ENCODE results near the gene TNNC1. TPM values are rescaled to one million over a fixed set of nuclear protein-coding genes. Genes with fewer than 3 reads are reported as not detected.

TNNC1 gene
- total and polyA plus RNA-seq, 2 of the 13 experiments (the other 11 are each of a cell fraction or from before 2014, with no cell fraction given) = 11.8 to 36.4 TPM

DNA sequence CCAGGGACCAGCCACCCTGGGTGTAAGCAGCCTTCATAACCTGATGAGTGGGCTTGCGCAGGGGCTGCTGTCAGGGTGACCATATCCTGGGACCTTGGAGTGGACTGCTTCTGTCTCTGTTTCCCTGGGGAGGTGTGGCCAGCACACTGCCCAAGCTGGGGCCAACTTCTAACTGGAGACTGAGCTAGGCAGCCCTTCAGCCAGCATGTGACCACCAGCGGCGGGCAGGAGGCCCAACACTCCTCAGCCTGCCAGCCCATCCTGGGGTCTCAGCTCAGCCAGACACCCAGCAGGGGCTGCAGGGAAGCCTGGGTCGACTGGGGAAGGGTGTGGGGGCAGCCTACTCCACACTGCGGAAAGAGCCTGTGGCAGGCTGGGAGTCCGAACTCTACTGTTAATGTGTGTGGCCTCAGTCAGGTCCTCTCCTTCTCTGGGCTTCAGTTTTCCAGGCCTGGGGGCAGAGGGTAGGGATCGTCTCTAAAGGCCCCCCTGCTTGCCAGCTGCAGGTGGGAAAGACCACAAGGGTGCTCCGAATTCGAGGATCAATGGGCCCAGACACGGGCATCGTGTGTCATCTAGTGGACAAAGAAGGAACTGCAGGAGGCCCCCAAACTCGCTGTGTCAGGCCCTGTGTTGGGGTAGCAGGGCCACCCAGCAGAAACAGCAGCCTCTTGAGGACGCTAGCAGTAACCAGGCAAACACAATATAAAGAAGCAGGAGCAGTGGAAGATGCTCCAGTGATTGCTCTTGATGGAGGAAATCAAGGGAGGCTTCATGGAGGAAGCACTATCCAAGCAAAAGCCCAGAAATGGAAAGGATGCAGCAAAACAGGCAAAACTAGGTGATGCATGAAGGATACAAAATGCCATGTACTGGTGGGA lies 7.0 kb downstream of the TNNC1 start (continued):
- TF ChIP-seq, protein P1, sequence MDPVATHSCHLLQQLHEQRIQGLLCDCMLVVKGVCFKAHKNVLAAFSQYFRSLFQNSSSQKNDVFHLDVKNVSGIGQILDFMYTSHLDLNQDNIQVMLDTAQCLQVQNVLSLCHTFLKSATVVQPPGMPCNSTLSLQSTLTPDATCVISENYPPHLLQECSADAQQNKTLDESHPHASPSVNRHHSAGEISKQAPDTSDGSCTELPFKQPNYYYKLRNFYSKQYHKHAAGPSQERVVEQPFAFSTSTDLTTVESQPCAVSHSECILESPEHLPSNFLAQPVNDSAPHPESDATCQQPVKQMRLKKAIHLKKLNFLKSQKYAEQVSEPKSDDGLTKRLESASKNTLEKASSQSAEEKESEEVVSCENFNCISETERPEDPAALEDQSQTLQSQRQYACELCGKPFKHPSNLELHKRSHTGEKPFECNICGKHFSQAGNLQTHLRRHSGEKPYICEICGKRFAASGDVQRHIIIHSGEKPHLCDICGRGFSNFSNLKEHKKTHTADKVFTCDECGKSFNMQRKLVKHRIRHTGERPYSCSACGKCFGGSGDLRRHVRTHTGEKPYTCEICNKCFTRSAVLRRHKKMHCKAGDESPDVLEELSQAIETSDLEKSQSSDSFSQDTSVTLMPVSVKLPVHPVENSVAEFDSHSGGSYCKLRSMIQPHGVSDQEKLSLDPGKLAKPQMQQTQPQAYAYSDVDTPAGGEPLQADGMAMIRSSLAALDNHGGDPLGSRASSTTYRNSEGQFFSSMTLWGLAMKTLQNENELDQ (CRISPR knock-in tag; IDR thresholded peaks at IDR 0.05; ENCODE audit: borderline replicate concordance) = no peak
- no peak for TF ChIP-seq GABPA (IDR thresholded peaks at IDR 0.05; ENCODE audit: low read depth, low read length)
- TF ChIP-seq GABPA (CRISPR knock-in tag; IDR thresholded peaks at IDR 0.05; ENCODE audit: low read depth) = no peak
- TF ChIP-seq ZKSCAN8 (CRISPR knock-in tag; IDR thresholded peaks at IDR 0.05; ENCODE audit: borderline replicate concordance) = 0 out of 2 replicates have a peak, but pooled peaks have one; percentile 32
- peak; percentile 38; the same call in 1 of the 2 replicates for TF ChIP-seq BCL6 (CRISPR knock-in tag; IDR thresholded peaks at IDR 0.05)
- TF ChIP-seq HMG20B (CRISPR knock-in tag; conservative IDR thresholded peaks at IDR 0.05) = no peak
- no peak for TF ChIP-seq ZNF431 (CRISPR knock-in tag; IDR thresholded peaks at IDR 0.05; ENCODE audit: borderline replicate concordance, low read depth)
- TF ChIP-seq, protein P2, sequence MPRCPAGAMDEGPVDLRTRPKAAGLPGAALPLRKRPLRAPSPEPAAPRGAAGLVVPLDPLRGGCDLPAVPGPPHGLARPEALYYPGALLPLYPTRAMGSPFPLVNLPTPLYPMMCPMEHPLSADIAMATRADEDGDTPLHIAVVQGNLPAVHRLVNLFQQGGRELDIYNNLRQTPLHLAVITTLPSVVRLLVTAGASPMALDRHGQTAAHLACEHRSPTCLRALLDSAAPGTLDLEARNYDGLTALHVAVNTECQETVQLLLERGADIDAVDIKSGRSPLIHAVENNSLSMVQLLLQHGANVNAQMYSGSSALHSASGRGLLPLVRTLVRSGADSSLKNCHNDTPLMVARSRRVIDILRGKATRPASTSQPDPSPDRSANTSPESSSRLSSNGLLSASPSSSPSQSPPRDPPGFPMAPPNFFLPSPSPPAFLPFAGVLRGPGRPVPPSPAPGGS (CRISPR knock-in tag; IDR thresholded peaks at IDR 0.05) = no peak
- no peak for TF ChIP-seq ZEB1 (IDR thresholded peaks at IDR 0.05; ENCODE audit: insufficient replicate concordance, low read depth)
- TF ChIP-seq, protein P3, sequence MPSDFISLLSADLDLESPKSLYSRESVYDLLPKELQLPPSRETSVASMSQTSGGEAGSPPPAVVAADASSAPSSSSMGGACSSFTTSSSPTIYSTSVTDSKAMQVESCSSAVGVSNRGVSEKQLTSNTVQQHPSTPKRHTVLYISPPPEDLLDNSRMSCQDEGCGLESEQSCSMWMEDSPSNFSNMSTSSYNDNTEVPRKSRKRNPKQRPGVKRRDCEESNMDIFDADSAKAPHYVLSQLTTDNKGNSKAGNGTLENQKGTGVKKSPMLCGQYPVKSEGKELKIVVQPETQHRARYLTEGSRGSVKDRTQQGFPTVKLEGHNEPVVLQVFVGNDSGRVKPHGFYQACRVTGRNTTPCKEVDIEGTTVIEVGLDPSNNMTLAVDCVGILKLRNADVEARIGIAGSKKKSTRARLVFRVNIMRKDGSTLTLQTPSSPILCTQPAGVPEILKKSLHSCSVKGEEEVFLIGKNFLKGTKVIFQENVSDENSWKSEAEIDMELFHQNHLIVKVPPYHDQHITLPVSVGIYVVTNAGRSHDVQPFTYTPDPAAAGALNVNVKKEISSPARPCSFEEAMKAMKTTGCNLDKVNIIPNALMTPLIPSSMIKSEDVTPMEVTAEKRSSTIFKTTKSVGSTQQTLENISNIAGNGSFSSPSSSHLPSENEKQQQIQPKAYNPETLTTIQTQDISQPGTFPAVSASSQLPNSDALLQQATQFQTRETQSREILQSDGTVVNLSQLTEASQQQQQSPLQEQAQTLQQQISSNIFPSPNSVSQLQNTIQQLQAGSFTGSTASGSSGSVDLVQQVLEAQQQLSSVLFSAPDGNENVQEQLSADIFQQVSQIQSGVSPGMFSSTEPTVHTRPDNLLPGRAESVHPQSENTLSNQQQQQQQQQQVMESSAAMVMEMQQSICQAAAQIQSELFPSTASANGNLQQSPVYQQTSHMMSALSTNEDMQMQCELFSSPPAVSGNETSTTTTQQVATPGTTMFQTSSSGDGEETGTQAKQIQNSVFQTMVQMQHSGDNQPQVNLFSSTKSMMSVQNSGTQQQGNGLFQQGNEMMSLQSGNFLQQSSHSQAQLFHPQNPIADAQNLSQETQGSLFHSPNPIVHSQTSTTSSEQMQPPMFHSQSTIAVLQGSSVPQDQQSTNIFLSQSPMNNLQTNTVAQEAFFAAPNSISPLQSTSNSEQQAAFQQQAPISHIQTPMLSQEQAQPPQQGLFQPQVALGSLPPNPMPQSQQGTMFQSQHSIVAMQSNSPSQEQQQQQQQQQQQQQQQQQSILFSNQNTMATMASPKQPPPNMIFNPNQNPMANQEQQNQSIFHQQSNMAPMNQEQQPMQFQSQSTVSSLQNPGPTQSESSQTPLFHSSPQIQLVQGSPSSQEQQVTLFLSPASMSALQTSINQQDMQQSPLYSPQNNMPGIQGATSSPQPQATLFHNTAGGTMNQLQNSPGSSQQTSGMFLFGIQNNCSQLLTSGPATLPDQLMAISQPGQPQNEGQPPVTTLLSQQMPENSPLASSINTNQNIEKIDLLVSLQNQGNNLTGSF (CRISPR knock-in tag; IDR thresholded peaks at IDR 0.05) = no peak
- TF ChIP-seq ZNF878 (CRISPR knock-in tag; IDR thresholded peaks at IDR 0.05) = no peak
- TF ChIP-seq ZNF451 (CRISPR knock-in tag; IDR thresholded peaks at IDR 0.05) = no peak
- TF ChIP-seq KLF13 (CRISPR knock-in tag; IDR thresholded peaks at IDR 0.05) = peak; percentile 63; the same call in 1 of the 2 replicates
- TF ChIP-seq JARID2 (CRISPR knock-in tag; IDR thresholded peaks at IDR 0.05; ENCODE audit: insufficient replicate concordance) = no peak
- TF ChIP-seq ZNF672 (CRISPR knock-in tag; IDR thresholded peaks at IDR 0.05) = no peak
- TF ChIP-seq ZFP1 (CRISPR knock-in tag; IDR thresholded peaks at IDR 0.05) = no peak
- no peak for TF ChIP-seq RFXAP (CRISPR knock-in tag; IDR thresholded peaks at IDR 0.05; ENCODE audit: borderline replicate concordance)
- no peak for TF ChIP-seq ZBTB38 (CRISPR knock-in tag; IDR thresholded peaks at IDR 0.05)
- 0 out of 2 replicates have a peak, but pooled peaks have one; percentile 19 for TF ChIP-seq YEATS2 (CRISPR knock-in tag; IDR thresholded peaks at IDR 0.05; ENCODE audit: borderline replicate concordance)
- TF ChIP-seq ZNF337 (CRISPR knock-in tag; IDR thresholded peaks at IDR 0.05; ENCODE audit: borderline replicate concordance, low read depth) = peak; percentile 36; the same call in 1 of the 2 replicates

Measured in HepG2 (cell line).